ENCODE results near the gene HNRNPR.

DNA sequence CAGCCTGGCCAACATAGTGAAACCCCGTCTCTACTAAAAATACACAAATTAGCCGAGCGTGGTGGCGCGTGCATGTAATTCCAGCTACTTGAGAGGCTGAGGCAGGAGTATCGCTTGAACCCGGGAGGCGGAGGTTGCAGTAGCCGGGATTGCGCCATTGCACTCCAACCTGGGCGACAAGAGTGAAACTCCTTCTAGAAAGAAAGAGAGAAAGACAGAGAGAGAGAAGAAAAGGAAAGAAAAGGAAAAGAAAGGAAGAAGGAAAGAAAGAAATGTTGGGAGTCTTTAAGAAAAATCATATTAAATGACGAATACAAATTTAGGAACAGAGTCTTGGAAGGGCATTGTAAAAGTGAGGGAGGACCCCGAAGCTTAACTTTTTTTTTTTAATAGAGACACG lies 1.8 kb upstream of the HNRNPR start:
- TF ChIP-seq, protein P1, sequence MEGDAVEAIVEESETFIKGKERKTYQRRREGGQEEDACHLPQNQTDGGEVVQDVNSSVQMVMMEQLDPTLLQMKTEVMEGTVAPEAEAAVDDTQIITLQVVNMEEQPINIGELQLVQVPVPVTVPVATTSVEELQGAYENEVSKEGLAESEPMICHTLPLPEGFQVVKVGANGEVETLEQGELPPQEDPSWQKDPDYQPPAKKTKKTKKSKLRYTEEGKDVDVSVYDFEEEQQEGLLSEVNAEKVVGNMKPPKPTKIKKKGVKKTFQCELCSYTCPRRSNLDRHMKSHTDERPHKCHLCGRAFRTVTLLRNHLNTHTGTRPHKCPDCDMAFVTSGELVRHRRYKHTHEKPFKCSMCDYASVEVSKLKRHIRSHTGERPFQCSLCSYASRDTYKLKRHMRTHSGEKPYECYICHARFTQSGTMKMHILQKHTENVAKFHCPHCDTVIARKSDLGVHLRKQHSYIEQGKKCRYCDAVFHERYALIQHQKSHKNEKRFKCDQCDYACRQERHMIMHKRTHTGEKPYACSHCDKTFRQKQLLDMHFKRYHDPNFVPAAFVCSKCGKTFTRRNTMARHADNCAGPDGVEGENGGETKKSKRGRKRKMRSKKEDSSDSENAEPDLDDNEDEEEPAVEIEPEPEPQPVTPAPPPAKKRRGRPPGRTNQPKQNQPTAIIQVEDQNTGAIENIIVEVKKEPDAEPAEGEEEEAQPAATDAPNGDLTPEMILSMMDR (IDR thresholded peaks at IDR 0.05; ENCODE audit: low read length), result no peak
- TF ChIP-seq EZH2 (IDR thresholded peaks at IDR 0.05; ENCODE audit: borderline replicate concordance, low read length), result no peak
